Measurements from ENCODE around the gene ATP6V0D1. TPM values are rescaled to one million over a fixed set of nuclear protein-coding genes. Genes with fewer than 3 reads are reported as not detected.
A peak's percentile ranks its signal among the peaks of the same experiment; 100 is the strongest.

Gene ATP6V0D1
- total RNA-seq, 1 donor from 2014 or later, result 106 TPM

DNA sequence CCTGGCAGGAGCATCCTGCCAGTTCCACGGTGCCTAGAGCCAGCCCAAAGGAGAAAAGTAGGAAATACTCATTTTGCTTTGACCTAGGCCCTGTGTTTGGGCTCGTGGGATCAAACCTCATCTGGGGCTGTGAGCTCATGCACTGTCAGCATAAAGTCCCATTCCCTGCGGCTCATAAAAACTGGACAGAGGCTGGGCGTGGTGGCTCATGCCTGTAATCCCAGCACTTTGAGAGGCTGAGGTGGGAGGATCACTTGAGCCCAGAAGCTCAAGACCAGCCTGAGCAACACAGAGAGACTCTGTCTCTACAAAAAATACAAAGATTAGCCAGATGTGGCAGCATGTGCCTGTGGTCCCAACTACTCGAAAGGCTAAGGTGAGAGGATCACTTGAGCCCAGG, 17.9 kb downstream of the ATP6V0D1 start:
- no peak for DNase-seq (ENCODE audit: low spot score)

GRCh38 chr16:67462279-67462655, 18.7 kb downstream of the ATP6V0D1 start:
- no peak for DNase-seq (ENCODE audit: low spot score)

GRCh38 chr16:67461600-67462278, 19.2 kb downstream of the ATP6V0D1 start:
- peak; percentile 92 for DNase-seq (ENCODE audit: low spot score)

DNA sequence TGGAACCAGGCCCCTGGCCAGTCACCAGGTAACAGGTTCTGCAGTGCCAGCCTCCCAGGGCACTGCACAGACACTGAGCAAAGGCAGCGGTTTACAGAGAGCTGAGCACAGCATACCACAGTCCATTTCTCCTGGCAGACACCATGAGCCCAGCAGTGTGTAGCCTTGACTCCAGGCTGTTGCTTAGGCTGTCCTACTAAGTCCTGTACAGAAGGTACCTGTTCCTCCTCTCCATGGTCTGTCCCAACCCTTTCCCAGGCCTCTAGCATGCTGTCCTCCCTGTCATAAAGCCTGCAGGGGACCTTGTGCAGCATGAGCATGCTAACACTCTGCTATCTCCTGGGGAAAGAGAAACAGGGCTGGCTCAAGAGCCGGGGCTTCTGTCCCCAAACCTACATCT, 20.0 kb downstream of the ATP6V0D1 start:
- DNase-seq (ENCODE audit: low spot score), result no peak

- no peak for DNase-seq (ENCODE audit: low spot score)
These were observed 20.8 kb downstream of the ATP6V0D1 start for GRCh38 chr16:67460168-67460567.

DNA sequence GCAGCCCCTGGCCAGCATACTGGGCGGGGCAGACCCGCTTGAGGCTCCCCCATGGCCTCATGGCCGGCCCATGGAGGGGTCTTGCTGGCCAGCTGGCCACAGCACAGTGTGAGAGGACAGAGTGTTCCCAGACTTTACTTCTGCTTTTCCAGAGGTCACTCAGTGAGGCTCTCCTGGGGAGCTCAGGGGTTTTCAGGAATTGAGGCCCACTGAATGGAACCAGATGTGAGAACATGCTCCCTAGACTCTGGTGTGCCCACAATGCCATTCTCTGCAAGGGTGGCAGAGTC, 21.2 kb downstream of the ATP6V0D1 start:
- no peak for DNase-seq (ENCODE audit: low spot score)

DNA sequence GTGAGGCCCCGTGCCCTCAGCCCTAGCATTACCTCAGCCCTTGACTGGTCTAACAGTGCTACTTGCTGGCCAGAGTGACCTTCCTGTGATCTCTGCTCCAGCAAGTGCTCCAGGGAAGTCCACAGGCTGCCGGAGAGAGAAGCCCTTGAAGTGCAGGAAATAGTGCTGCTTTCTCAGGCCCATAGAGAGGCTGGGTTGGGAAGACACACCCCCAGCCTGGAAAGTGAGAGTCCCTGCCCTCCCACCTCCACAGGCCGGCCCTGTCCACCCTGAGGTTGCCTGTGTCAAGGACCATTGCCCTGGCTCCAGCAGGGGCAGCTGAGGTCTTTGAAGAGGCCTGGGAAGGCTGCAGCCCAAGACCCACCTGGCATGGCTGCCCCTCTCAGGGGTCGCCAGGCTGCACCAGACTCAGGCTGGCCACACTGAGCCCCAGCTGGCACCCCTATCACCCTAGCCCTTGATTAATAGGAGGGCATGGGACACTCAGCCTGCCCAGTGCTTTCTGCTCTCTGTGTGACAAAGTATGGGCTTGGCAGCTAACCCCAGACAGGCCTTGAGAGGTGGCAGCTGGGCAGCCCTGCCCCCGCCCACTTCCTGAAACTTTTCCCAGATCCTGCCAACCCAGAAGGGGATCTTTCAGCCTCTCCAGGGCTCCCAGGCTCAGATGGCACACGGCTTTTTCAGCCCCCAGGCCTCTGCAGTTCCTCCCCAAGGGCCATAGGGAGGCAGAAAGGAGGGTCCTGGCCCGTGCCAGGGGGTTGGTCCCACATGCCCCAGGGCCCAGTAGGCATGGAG, 21.7 kb downstream of the ATP6V0D1 start:
- peak; percentile 67 for DNase-seq (ENCODE audit: low spot score)

DNA sequence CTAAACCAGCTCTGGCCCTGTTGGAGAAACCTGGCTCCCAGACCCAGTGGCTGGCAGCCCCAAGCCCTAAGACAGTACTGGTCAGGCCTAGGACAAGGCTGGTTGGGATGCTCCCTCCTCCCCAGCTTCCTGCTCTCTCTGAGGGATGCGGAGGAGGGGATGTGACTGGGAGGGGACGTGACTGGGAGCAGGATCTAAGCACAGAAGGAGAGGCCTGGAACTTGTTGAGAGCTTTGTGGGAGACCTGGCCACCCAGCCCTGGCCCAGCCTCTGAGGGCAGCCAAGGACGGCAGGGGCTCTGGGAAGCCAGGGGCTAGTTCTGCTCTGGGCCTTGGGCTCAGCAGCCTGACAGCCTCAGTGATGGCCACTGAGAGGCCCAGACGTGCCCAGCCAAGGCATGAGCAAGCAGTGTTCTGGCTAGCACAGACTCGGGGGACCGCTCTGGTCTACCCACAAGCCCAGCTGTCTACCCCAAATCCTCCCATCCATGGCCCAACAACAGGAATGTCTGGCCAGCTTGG, 22.8 kb downstream of the ATP6V0D1 start:
- no peak for DNase-seq (ENCODE audit: low spot score)

GRCh38 chr16:67457611-67458010, 23.3 kb downstream of the ATP6V0D1 start:
- DNase-seq (ENCODE audit: low spot score), result no peak

- DNase-seq (ENCODE audit: low spot score), result peak; percentile 61
These were observed 24.4 kb downstream of the ATP6V0D1 start for GRCh38 chr16:67456391-67457081.

GRCh38 chr16:67454852-67455251, 26.1 kb downstream of the ATP6V0D1 start:
- DNase-seq (ENCODE audit: low spot score), result no peak

DNA sequence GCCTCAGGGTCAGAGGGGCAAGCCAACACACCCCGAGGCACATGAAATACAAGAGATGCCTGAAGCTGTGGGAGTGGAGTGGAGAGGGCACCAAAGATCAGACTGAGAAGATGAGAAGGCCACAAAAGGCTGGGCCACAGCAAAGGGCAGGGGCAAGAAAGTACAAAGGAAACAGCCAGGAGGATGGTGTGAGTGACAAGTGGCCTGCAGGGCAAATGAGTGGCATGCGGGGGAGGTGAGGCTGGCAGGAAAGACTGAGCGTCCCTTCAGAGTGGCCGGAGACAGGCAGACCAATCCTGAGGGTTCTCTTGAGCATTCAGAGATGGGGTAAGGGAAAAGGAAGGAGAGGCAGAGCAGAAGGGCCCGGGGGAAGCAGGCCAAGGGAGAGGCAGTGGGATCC, 26.9 kb downstream of the ATP6V0D1 start:
- no peak for DNase-seq (ENCODE audit: low spot score)

GRCh38 chr16:67451704-67452435, 29.1 kb downstream of the ATP6V0D1 start:
- DNase-seq (ENCODE audit: low spot score), result no peak

DNA sequence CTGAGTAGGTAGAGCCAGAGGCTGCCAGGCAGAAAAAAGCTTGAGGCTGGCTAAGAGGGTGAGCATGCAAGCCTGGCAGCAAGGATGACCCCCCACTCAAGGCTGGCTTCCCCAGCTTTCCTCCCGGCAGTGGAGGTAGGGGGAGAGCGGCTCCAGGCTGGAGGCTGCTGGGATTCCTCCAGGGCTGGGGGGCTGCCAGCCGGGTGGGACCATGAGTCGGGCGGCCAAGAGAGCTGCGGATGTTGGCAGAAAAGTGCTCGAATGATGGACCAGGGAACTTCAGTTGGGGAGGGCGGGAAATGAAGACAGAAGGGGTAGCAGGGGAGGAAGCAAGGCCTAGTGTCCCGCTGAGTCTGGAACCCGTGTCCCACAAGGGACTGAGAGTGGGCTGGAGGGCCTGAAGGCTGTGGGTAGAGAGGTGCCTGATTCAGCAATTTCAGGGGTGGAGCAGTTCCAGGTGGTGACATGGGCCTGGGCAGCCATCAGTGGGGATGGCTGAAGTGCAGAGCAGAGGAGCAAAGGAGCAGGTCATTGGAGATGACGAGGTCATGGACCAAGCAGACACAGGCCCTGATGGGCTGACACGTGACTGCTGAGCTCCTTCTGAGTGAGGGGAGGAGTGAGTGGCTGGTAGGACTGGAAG, 29.8 kb downstream of the ATP6V0D1 start:
- DNase-seq (ENCODE audit: low spot score), result no peak

DNA sequence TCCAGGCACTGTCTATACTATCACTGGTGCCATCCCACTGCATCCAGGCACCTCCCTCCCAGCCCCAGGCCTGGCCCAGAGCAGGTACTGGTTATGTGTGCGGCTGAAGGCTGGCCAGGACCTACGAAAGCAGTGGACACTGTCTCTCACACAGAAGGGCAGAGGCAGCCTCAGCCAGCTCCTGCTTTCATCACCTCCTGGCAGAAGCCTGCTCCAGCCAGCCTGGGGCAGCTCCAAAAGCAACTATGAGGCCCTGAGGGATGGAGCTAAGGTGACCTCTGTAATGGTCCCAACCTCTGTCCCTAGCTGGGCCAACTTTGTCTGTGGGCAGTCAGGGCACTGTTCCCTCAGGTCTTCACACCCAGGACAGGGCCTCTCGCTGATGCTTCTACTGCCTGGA, 31.2 kb downstream of the ATP6V0D1 start:
- no peak for DNase-seq (ENCODE audit: low spot score)

DNA sequence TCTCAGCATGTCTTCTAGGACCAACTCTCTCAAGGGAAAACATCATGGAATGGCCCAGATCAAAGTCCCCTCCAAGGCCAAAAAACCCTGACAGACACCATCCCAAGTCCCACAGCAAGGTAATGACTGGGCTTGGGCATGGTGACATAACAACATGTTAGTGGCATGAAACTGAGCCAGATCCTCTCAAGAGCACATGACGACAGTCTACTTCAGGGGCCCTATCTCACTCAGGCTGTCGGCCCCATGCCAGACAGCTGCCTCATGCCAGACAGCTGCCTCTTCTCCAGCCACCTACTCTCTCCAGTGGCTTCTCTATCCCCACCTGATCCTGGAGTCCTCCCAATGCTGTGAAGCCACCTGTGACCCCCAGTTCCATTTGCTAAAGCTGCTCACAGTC, 31.6 kb downstream of the ATP6V0D1 start:
- no peak for DNase-seq (ENCODE audit: low spot score)

DNA sequence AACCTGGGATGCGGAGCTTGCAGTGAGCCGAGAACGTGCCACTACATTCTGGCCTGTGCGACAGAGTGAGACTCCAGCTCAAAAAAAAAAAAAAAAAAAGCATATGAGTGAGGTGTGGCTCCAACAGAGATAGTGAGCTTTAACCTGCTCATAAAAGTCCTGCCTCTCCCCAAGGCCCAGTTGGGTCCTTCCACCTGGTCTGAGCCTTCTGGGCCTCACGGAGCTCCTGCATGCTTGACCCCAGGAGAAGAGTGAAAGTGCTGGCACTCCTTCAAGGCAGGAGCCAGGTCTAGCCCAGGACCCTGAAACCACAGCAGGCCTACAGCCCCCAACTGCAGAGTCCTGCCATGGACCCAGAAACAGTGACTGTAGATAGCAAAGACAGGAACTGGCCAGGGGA, 32.4 kb downstream of the ATP6V0D1 start:
- DNase-seq (ENCODE audit: low spot score), result no peak

DNA sequence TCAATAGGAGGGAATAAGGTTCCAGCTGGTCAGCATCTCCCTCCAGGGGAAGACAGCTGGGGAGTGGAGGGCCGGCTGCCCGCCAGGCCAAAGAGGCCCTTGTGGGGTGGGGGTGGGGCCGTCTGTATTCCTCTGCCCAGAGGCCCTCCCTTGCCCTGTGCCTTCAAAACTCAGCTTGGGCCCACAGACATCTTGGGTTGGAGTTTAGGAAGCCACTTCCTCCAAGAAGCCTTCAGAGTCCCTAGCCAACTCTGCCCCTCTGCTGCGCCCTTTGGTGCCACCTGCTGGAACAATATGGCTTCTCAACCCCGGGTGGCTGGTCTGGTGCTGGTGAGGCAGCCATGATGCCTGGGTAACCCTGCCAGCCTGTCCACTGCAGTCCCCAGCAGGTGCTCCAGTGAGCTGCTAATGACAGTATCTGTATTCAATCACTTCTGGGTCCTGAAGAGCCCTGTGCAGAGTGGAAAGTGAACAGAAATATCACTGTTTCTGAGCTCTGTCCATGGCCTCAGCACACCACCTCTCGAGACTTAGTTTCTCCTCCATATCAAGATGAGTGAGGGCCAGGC, 33.4 kb downstream of the ATP6V0D1 start:
- no peak for DNase-seq (ENCODE audit: low spot score)

GRCh38 chr16:67446968-67447507, 33.9 kb downstream of the ATP6V0D1 start:
- DNase-seq (ENCODE audit: low spot score), result no peak

DNA sequence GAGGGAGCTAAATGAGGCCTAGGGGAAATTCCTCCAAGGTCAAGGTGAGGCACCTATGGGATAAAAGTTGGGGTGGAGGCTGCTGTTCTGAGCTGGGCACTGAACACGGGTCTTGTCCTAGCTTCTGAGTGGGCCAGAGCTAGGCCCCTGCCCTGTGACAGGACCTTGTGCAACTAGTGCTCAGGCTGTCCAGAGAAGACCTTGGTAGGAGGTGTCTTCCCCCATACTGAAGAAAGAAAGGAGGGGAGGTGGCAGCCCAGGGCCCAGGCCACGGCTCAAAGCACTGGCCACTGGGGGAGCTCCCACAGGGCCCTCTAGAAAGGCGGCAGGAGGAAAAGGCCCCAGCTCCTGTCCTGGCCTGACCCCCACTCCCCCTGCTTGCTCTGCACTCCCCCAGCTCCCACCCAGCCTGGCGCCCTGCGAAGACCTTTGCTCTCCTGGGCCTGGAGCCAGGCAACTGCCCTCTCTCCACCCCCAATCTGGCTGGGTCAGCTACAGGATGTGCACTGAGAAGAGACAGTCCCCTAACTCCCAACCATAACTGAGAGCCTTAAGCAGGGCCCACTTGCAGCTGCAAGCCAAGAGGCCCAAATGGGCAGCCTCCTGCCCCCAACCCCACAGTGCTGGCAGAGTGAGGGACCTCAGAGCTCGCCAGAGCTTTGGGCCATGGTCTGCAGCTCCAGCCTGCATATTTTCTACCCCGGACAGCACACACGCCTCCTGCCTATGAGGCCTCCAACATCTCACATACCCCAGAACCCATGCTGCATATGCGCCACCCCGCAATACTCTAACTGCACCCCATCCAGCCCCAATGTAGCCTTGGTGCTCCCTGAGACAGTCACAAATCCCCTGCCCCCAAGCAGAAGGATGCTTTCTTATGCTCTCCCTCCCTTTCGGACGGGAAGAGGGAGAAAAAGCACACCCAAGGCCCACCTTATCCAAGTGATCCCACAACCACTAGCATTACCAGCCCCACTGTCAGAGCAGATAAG, 34.7 kb downstream of the ATP6V0D1 start:
- DNase-seq (ENCODE audit: low spot score), result no peak
